WERI-Rb-1 (cell line): ENCODE measurements around the gene CAVIN1.

Experiments
- DNase-seq: peaks from one replicate; pipeline ENCODE4 v3.0.0-alpha.2; 2020
- H3K27ac ChIP-seq: fragments of 250-450 bp; sonication (Bioruptor Pico); 2 replicates; pipeline ENCODE4 v1.5.1; 2020; ENCODE audit warnings: mild to moderate bottlenecking, moderate library complexity
- H3K27me3 ChIP-seq: fragments of 250-450 bp; sonication (Bioruptor Pico); 2 replicates; pipeline ENCODE4 v1.5.1; 2021; ENCODE audit warnings: mild to moderate bottlenecking, low read depth, moderate library complexity; ENCODE audit not compliant: insufficient read depth, severe bottlenecking
- H3K36me3 ChIP-seq: fragments of 250-450 bp; sonication (Bioruptor Pico); 2 replicates; pipeline ENCODE4 v1.5.1; 2020; ENCODE audit warnings: mild to moderate bottlenecking, moderate library complexity
- H3K4me3 ChIP-seq: 2 replicates; pipeline ENCODE4 v1.5.1; 2011; ENCODE audit warnings: low read depth, mild to moderate bottlenecking, control low read depth, low read length
- H3K9me3 ChIP-seq: fragments of 250-450 bp; sonication (Bioruptor Pico); 2 replicates; pipeline ENCODE4 v1.5.1; 2021; ENCODE audit warnings: mild to moderate bottlenecking, moderate library complexity; ENCODE audit not compliant: severe bottlenecking
- CTCF ChIP-seq: IDR thresholded peaks from 2 replicates; pipeline ENCODE4 v1.5.1; 2011; ENCODE audit warnings: low read depth, mild to moderate bottlenecking, control low read depth, inconsistent platforms, low read length

CAVIN1 gene

GRCh38 chr17:42408061-42408460 lies 15.0 kb downstream of the CAVIN1 start:
- TF ChIP-seq CTCF = no peak
- Histone ChIP-seq H3K27me3 (peaks cover 6% of the 10 kb centered on the region), H3K9me3 (no peaks in the 10 kb centered on the region), H3K4me3 (no peak overlapping the region), H3K27ac (no peak overlapping the region), H3K36me3 (no peaks in the 10 kb centered on the region)
- DNase-seq = no peak

DNA sequence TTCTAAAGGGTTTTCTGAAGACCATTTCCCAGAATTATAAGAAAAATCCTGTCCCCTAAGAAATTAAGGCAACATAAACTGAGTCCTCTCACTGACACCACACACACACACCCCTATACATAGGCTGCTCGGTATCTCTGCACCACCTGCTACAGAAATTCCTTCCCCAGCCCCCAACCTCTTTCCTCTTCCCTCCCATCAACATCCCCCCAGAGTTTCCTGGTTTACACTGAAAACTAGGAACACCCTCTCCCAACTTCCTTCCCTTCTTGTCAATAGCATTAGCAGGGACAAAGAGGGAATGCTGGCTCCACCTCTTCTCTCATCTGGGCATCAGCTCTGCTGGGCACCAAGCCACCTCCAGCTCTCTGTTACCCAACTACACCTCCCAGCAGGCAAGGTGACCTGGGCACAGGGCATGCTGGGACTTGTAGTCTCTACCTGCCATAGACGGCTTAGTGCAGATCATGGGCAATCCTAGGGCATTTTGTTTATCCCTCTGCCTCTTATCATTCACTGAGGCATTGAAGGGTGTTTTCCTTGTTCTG lies 15.7 kb downstream of the CAVIN1 start:
- DNase-seq = peak; percentile 90
- TF ChIP-seq CTCF = no peak
- Histone ChIP-seq H3K36me3 (no peaks in the 10 kb centered on the region), H3K4me3 (no peak overlapping the region), H3K27ac (no peak overlapping the region), H3K27me3 (peaks cover 9% of the 10 kb centered on the region), H3K9me3 (no peaks in the 10 kb centered on the region)

GRCh38 chr17:42406615-42407288 lies 16.3 kb downstream of the CAVIN1 start:
- no peak for DNase-seq
- Histone ChIP-seq H3K36me3 (no peaks in the 10 kb centered on the region), H3K27me3 (peaks cover 9% of the 10 kb centered on the region), H3K27ac (no peak overlapping the region; the same call in 1 of the 2 replicates), H3K9me3 (no peaks in the 10 kb centered on the region), H3K4me3 (no peak overlapping the region)
- TF ChIP-seq CTCF = no peak

DNA sequence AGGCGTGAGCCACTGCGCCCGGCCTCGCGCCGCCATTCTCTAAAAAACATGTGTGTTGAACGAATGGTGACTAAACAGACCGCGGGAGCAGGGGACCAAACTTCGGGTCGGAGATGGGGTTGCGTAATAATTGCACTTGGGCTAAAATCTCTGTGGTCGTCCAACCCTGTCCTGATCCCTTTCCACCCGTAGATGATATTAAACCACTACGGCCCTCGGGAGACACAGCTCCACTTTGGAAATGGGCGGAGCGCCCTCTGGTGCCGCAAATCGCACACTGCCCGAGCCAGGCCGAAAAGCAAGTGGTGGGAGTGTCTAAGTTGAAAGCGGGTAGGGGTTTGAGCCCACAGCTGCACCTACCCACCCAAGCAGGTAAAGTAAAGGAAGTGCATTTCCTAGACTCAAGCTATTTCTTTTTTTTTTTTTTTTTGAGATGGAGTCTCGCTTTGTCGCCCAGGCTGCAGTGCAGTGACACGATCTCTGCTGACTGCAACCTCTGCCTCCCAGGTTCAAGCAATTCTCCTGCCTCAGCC lies 17.0 kb downstream of the CAVIN1 start:
- no peaks in the 10 kb centered on the region for H3K9me3 ChIP-seq
- no peaks in the 10 kb centered on the region for H3K36me3 ChIP-seq
- H3K27me3 ChIP-seq = peaks cover 9% of the 10 kb centered on the region
- H3K27ac ChIP-seq = no peak overlapping the region
- DNase-seq = peak; percentile 91
- peak; percentile 91 for TF ChIP-seq CTCF
- no peak overlapping the region for H3K4me3 ChIP-seq

DNA sequence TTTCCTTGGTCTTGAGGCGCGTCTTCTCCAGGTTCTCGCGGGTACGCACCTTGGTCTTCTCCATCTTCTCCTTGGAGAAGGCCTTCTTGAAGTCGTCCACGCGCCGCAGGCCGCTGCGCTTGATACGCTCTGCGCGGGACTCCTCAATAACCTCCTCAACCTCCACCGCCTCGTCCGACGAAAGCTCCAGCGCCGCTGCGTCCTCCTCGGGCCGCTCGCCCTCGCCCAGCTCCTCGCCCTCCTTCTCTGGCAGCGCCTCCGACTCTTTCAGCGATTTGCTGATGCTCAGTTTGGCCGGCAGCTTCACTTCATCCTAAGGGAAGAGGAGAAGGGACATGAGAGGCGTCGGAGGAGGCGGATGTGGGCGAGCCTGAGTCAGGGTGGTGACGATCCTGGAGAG lies 18.0 kb downstream of the CAVIN1 start:
- Histone ChIP-seq H3K27ac (no peak overlapping the region), H3K9me3 (no peaks in the 10 kb centered on the region), H3K27me3 (peaks cover 9% of the 10 kb centered on the region), H3K4me3 (no peak overlapping the region), H3K36me3 (no peaks in the 10 kb centered on the region)
- DNase-seq = no peak
- TF ChIP-seq CTCF = no peak
